CD14-positive monocyte (primary cell): ENCODE data around the gene DCTD. TPM values are rescaled to one million over a fixed set of nuclear protein-coding genes. Genes with fewer than 3 reads are reported as not detected.

ENCODE experiments used
- DNase-seq, 3 donors: peaks; one replicate each; pipeline ENCODE4 v3.0.0-alpha.2; 2011 to 2022
- H2AFZ ChIP-seq: 2 replicates; pipeline ENCODE4 v1.6.0; 2012; ENCODE audit warnings: mild to moderate bottlenecking, low read depth, low read length, inconsistent platforms; ENCODE audit not compliant: insufficient read depth, poor library complexity, severe bottlenecking
- H3K27ac ChIP-seq, 2 donors: 1 replicate in 1 of 2; 2 replicates in 1 of 2; pipeline ENCODE4 v1.5.1; 2012 to 2013; ENCODE audit warnings: low read length in 2 of 2, control low read depth in 1 of 2, inconsistent platforms in 1 of 2, low read depth in 1 of 2, mild to moderate bottlenecking in 1 of 2
- H3K27me3 ChIP-seq, 2 donors: one replicate each; pipeline versions ENCODE4 v1.6.0 to v1.6.1; 2011 to 2013; ENCODE audit warnings: low read length in 2 of 2; ENCODE audit not compliant: control insufficient read depth in 2 of 2, insufficient read depth in 2 of 2
- H3K36me3 ChIP-seq, 2 donors: replicated peaks in 1 of 2; 1 replicate in 1 of 2; 2 replicates in 1 of 2; pipeline versions ENCODE4 v1.5.1 to v1.6.1; 2012 to 2013; ENCODE audit warnings: low read length in 2 of 2, control low read depth in 1 of 2, inconsistent platforms in 1 of 2, mild to moderate bottlenecking in 1 of 2; ENCODE audit not compliant: insufficient read depth in 2 of 2, control insufficient read depth in 1 of 2
- H3K4me1 ChIP-seq, 2 donors: 1 replicate in 1 of 2; 2 replicates in 1 of 2; pipeline versions ENCODE4 v1.5.1 to v1.6.1; 2012 to 2013; ENCODE audit warnings: low read length in 2 of 2, control low read depth in 1 of 2, inconsistent platforms in 1 of 2, mild to moderate bottlenecking in 1 of 2, moderate library complexity in 1 of 2; ENCODE audit not compliant: insufficient read depth in 2 of 2, control insufficient read depth in 1 of 2
- H3K4me2 ChIP-seq: replicated peaks from 2 replicates; pipeline ENCODE3; 2012; ENCODE audit warnings: low read length, moderate library complexity, mild to moderate bottlenecking; ENCODE audit not compliant: poor library complexity, severe bottlenecking; ENCODE audit errors: extremely low read depth
- H3K4me3 ChIP-seq, 3 experiments: fragments of 200-600 bp in 1 of 3; sonication (generic) in 1 of 3; replicated peaks in 1 of 3; 1 replicate in 2 of 3; 2 replicates in 1 of 3; pipeline ENCODE4 v1.5.1; 2011 to 2013; ENCODE audit warnings: low read length in 3 of 3, mild to moderate bottlenecking in 3 of 3, control low read depth in 2 of 3, low read depth in 2 of 3, inconsistent platforms in 1 of 3, moderate library complexity in 1 of 3
- H3K79me2 ChIP-seq: 2 replicates; pipeline ENCODE4 v1.6.0; 2012; ENCODE audit warnings: mild to moderate bottlenecking, control low read depth, inconsistent platforms, low read length, moderate library complexity; ENCODE audit not compliant: insufficient read depth
- H3K9ac ChIP-seq: 2 replicates; pipeline ENCODE4 v1.6.0; 2017; ENCODE audit warnings: low read length, mild to moderate bottlenecking; ENCODE audit not compliant: insufficient read depth, poor library complexity, severe bottlenecking
- H3K9me3 ChIP-seq, 2 donors: replicated peaks in 1 of 2; 1 replicate in 1 of 2; 2 replicates in 1 of 2; pipeline versions ENCODE4 v1.5.1 to v1.6.1; 2012 to 2013; ENCODE audit warnings: low read length in 2 of 2, control low read depth in 1 of 2; ENCODE audit not compliant: control insufficient read depth in 1 of 2, insufficient read depth in 1 of 2
- H4K20me1 ChIP-seq: 2 replicates; pipeline ENCODE4 v1.6.0; 2012; ENCODE audit warnings: mild to moderate bottlenecking, low read length, control low read depth, moderate library complexity; ENCODE audit not compliant: insufficient read depth
- H3K27ac Mint-ChIP-seq, 7 donors: one replicate each; pipeline ENCODE4 v1.8.0; 2020; ENCODE audit warnings: mild to moderate bottlenecking in 7 of 7, mixed read lengths in 7 of 7, moderate library complexity in 6 of 7, inconsistent platforms in 2 of 7
- H3K27me3 Mint-ChIP-seq, 3 donors: one replicate each; pipeline ENCODE4 v1.8.0; 2021 to 2022; ENCODE audit warnings: low read depth in 3 of 3, mild to moderate bottlenecking in 3 of 3, mixed read lengths in 3 of 3, moderate library complexity in 3 of 3, inconsistent platforms in 1 of 3
- H3K36me3 Mint-ChIP-seq, 2 donors: one replicate each; pipeline ENCODE4 v1.8.0; 2020; ENCODE audit warnings: mixed read lengths in 2 of 2, inconsistent platforms in 1 of 2, mild to moderate bottlenecking in 1 of 2
- H3K4me1 Mint-ChIP-seq: one replicate; pipeline ENCODE4 v1.8.0; 2020; ENCODE audit warnings: mild to moderate bottlenecking, mixed read lengths
- H3K4me3 Mint-ChIP-seq, 2 donors: one replicate each; pipeline ENCODE4 v1.8.0; 2020; ENCODE audit warnings: mild to moderate bottlenecking in 2 of 2, mixed read lengths in 2 of 2, moderate library complexity in 1 of 2
- H3K9me3 Mint-ChIP-seq, 7 donors: one replicate each; pipeline ENCODE4 v1.8.0; 2020 to 2022; ENCODE audit warnings: mixed read lengths in 7 of 7, mild to moderate bottlenecking in 6 of 7, moderate library complexity in 6 of 7, inconsistent platforms in 2 of 7
- WGBS: methylation state at CpG from one replicate; pipeline ENCODE4 v1.1.5; 2013; ENCODE audit warnings: missing lambda C conversion rate; ENCODE audit not compliant: insufficient coverage; 5-methylcytosine and 5-hydroxymethylcytosine counted together
- intact Hi-C, 2 donors: fragments of 100-400 bp; cut with micrococcal nuclease; formaldehyde crosslinking; loops; one replicate each; pipeline versions ENCODE4 v1.15.0 to v1.15.1; 2023
- polyA plus RNA-seq, 3 donors: library from polyadenylated mRNA; depleted of rRNA in 1 of 3; unstranded in 2 of 3; stranded (reverse) in 1 of 3; fragments of 300-500 nt in 2 of 3; fragments of >200 nt in 1 of 3; fragmentation: Illumina TruSeq in 2 of 3; gene quantifications; 1 replicate in 2 of 3; 2 replicates in 1 of 3; pipeline ENCODE4 v1.2.3, GENCODE V29; 2012 to 2021
- TF ChIP-seq, protein P1 (sequence below): fragments of 200-600 bp; IDR thresholded peaks from one replicate; pipeline ENCODE4 v1.8.0; 2022; ENCODE audit warnings: antibody characterized with exemption, mild to moderate bottlenecking

Gene DCTD
- polyA plus RNA-seq, 3 donors, result 45.8 to 49.9 (median 47.8) TPM

DNA sequence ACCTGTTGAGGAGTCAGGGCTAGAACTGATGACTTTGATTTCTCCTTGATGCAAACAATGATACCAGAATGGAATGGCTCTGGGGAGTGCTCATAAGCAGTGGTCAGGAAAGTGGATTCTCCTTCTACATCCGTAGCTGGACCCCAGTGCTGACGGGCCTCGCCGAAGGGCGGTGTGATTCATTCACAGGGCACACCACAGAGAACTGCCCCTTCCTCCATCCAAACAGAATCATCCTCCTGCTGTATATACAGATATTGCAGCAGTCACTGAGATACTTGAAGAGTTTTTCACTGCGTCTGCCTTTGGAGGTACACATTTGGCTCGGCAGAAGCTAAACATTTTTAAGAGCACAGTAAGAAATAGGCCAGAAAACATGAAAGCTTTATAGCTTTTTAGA lies 7.3 kb upstream of the DCTD start:
- H3K79me2 ChIP-seq, result no peaks in the 10 kb centered on the region
- TF ChIP-seq, protein P1, sequence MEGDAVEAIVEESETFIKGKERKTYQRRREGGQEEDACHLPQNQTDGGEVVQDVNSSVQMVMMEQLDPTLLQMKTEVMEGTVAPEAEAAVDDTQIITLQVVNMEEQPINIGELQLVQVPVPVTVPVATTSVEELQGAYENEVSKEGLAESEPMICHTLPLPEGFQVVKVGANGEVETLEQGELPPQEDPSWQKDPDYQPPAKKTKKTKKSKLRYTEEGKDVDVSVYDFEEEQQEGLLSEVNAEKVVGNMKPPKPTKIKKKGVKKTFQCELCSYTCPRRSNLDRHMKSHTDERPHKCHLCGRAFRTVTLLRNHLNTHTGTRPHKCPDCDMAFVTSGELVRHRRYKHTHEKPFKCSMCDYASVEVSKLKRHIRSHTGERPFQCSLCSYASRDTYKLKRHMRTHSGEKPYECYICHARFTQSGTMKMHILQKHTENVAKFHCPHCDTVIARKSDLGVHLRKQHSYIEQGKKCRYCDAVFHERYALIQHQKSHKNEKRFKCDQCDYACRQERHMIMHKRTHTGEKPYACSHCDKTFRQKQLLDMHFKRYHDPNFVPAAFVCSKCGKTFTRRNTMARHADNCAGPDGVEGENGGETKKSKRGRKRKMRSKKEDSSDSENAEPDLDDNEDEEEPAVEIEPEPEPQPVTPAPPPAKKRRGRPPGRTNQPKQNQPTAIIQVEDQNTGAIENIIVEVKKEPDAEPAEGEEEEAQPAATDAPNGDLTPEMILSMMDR, result no peak
- intact Hi-C loops, result no loop called here
- Mint-ChIP-seq H3K27me3 (peaks cover 0 to 7% (median 6%) of the 10 kb centered on the region in 3 donors), H3K9me3 (no peaks in the 10 kb centered on the region), H3K27ac (no peak overlapping the region), H3K36me3 (no peaks in the 10 kb centered on the region), H3K4me1 (no peaks in the 10 kb centered on the region), H3K4me3 (no peak overlapping the region)
- H3K4me3 ChIP-seq, result no peak overlapping the region
- no peaks in the 10 kb centered on the region for H3K27me3 ChIP-seq
- no peaks in the 10 kb centered on the region for H3K36me3 ChIP-seq
- no peak overlapping the region for H3K9ac ChIP-seq
- no peak for DNase-seq
- WGBS, result 90% methylated on average over 2 of the region's 7 CpGs
- no peak overlapping the region for H3K27ac ChIP-seq
- no peak overlapping the region for H2AFZ ChIP-seq
- H3K4me1 ChIP-seq, result no peaks in the 10 kb centered on the region
- H4K20me1 ChIP-seq, result no peaks in the 10 kb centered on the region
- no peak overlapping the region for H3K4me2 ChIP-seq
- no peaks in the 10 kb centered on the region for H3K9me3 ChIP-seq

DNA sequence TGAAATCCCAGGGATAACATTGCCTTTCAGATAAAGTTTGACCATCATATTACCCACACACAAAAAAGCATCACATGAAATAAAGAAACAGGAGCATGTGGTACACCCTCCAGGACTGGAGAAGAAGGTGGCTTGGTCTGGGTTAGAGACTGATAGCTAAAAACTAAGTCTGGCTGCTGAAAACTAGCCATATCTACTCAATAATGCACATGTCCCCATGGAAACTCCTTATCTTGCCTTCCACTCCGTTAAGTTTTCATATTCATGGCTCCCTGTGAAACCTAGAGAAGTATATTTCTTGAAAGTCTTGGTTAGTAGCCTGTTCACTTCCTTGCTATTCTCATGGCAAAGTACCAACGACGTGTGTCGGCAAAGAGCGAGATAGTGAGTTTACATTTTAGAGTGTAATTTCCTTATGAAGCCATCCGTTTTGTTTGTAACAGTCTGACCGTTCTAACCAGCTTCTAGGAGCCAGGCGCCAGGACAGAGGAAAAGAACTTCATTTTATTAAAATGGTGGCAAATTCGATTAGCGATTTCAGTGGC lies 6.7 kb upstream of the DCTD start:
- Mint-ChIP-seq H3K27me3 (peaks cover 0 to 7% (median 6%) of the 10 kb centered on the region in 3 donors), H3K9me3 (no peaks in the 10 kb centered on the region), H3K27ac (no peak overlapping the region), H3K4me3 (no peak overlapping the region), H3K36me3 (peaks cover 0 to under 1% of the 10 kb centered on the region in 2 donors), H3K4me1 (peaks cover 3% of the 10 kb centered on the region)
- H3K4me2 ChIP-seq, result no peak overlapping the region
- H3K9me3 ChIP-seq, result no peaks in the 10 kb centered on the region
- H3K4me3 ChIP-seq, result no peak overlapping the region
- intact Hi-C loops, result no loop called here
- 99% methylated on average over 9 of the region's 10 CpGs for WGBS
- DNase-seq, result no peak
- H3K36me3 ChIP-seq, result no peaks in the 10 kb centered on the region
- peaks cover 4 to 6% of the 10 kb centered on the region in 2 donors for H3K4me1 ChIP-seq
- H3K9ac ChIP-seq, result no peak overlapping the region
- H3K27ac ChIP-seq, result no peak overlapping the region
- H3K27me3 ChIP-seq, result no peaks in the 10 kb centered on the region
- no peaks in the 10 kb centered on the region for H4K20me1 ChIP-seq
- TF ChIP-seq, protein P1, result no peak
- no peaks in the 10 kb centered on the region for H3K79me2 ChIP-seq
- H2AFZ ChIP-seq, result no peak overlapping the region
